ENCODE measurements around the gene NVL.

Gene NVL

GRCh38 chr1:224287714-224288113, 42.3 kb downstream of the NVL start:
- DNase-seq (ENCODE audit: low read depth, low spot score) = no peak

- no peak for DNase-seq (ENCODE audit: low read depth, low spot score)
Observed at GRCh38 chr1:224282140-224282539, 47.8 kb downstream of the NVL start.

- DNase-seq (ENCODE audit: low read depth, low spot score) = no peak
Observed at GRCh38 chr1:224276771-224277487, 53.0 kb downstream of the NVL start.

GRCh38 chr1:224274970-224275626, 54.9 kb downstream of the NVL start:
- no peak for DNase-seq (ENCODE audit: low read depth, low spot score)

- DNase-seq (ENCODE audit: low read depth, low spot score) = no peak
Observed at GRCh38 chr1:224273641-224274040, 56.3 kb downstream of the NVL start.

GRCh38 chr1:224271106-224271505, 58.9 kb downstream of the NVL start:
- DNase-seq (ENCODE audit: low read depth, low spot score) = no peak

- DNase-seq (ENCODE audit: low read depth, low spot score) = no peak
Observed at GRCh38 chr1:224267925-224268324, 62.0 kb downstream of the NVL start.

- no peak for DNase-seq (ENCODE audit: low read depth, low spot score)
Observed at GRCh38 chr1:224266915-224267856, 62.8 kb downstream of the NVL start.

- DNase-seq (ENCODE audit: low read depth, low spot score) = no peak
Observed at GRCh38 chr1:224266105-224266914, 63.7 kb downstream of the NVL start.

- no peak for DNase-seq (ENCODE audit: low read depth, low spot score)
Observed at GRCh38 chr1:224264321-224264720, 65.7 kb downstream of the NVL start.

- DNase-seq (ENCODE audit: low read depth, low spot score) = no peak
Observed at GRCh38 chr1:224262373-224263054, 67.5 kb downstream of the NVL start.

- DNase-seq (ENCODE audit: low read depth, low spot score) = no peak
Observed at GRCh38 chr1:224259986-224260385, 70.0 kb downstream of the NVL start.

- DNase-seq (ENCODE audit: low read depth, low spot score) = no peak
Observed at GRCh38 chr1:224258351-224258750, 71.6 kb downstream of the NVL start.

- no peak for DNase-seq (ENCODE audit: low read depth, low spot score)
Observed at GRCh38 chr1:224256640-224257039, 73.3 kb downstream of the NVL start.

GRCh38 chr1:224253721-224254120, 76.3 kb downstream of the NVL start:
- DNase-seq (ENCODE audit: low read depth, low spot score) = no peak

- no peak for DNase-seq (ENCODE audit: low read depth, low spot score)
Observed at GRCh38 chr1:224252479-224252878, 77.5 kb downstream of the NVL start.

- DNase-seq (ENCODE audit: low read depth, low spot score) = no peak
Observed at GRCh38 chr1:224251741-224252146, 78.2 kb downstream of the NVL start.

GRCh38 chr1:224245188-224245587, 84.8 kb downstream of the NVL start:
- no peak for DNase-seq (ENCODE audit: low read depth, low spot score)

- DNase-seq (ENCODE audit: low read depth, low spot score) = no peak
Observed at GRCh38 chr1:224238756-224239155, 91.2 kb downstream of the NVL start.

- DNase-seq (ENCODE audit: low read depth, low spot score) = no peak
Observed at GRCh38 chr1:224238212-224238611, 91.8 kb downstream of the NVL start.

Measured in iPS DF 19.7 (cell line).